Glomerular endothelial cell (primary cell): Measurements from ENCODE around the gene HOXA5. TPM values are rescaled to one million over a fixed set of nuclear protein-coding genes. Genes with fewer than 3 reads are reported as not detected.

ENCODE experiments used
- DNase-seq: peaks from one replicate; pipeline ENCODE4 v3.0.0-alpha.2; 2011; ENCODE audit warnings: low read depth, low spot score; ENCODE audit errors: extremely low read depth
- total RNA-seq: library from RNA; depleted of rRNA; stranded (reverse); fragments of >200 nt; gene quantifications from 2 replicates; pipeline ENCODE4 v1.2.3, GENCODE V29; 2015

HOXA5 gene
- total RNA-seq, 1 donor from 2014 or later, result 34.5 TPM

DNA sequence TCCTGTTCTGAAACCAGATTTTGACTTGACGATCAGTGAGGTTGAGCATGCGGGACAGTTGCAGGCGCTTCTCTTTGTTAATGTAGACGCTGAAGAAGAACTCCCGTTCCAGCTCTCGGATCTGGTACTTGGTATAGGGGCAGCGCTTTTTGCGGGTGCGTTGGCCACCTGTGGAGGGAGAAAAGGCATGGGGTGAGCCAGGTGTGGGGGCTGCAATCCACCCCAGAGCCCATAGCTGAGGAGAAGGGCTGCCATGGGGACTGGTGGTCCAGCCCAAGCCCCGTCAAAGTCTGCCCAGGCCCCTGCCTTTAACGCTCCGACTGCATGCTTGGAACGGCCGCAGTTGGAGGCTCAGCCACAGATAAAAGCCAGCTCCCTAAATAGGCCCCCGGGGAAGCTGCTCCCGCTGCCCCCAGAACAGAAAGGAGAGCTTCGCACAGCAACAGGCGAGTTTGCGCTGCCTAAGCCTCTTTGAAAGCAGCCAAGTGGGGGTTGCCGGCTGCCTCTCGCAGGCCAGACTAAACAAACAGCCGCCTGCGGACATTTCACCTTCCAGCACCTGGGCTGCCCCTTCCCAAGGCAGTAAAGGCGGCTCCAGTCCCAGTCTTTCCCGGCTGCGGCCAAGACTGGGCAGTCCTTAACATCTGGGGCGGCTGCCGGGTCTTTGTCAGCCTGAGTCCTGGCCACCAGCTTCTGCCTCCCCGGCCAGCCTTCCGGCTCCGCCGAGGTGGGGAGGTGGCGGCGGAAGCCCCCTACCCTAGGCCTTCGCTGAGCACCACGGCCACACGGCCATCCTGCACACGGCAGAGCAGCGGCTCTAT lies 39.6 kb upstream of the HOXA5 start:
- DNase-seq, result no peak

GRCh38 chr7:27182285-27182841 lies 38.9 kb upstream of the HOXA5 start:
- no peak for DNase-seq

DNA sequence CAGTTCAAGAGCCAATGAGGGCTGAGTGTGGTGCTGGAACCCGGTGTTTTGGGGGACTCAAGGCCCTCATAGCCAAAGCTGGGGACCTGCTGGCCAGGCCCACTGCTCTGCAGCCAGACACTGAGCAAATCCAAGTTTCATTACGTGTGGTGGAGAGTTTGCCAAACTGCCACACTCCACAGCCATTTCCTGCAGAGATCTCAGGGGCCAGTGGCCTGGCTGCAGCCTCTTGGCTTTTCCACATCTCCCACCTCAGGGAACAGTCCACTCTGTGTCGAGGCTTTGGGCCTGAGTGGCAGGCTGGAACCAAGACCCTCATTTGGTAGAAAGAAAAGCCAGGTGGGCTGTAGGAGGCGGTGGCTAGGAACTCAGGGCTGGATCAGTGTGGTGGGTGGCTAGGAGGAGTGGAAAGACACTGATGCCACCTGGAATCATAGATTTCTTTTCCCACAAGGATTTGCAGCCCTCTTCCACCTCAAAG lies 38.4 kb upstream of the HOXA5 start:
- no peak for DNase-seq

- no peak for DNase-seq
Measured at GRCh38 chr7:27180431-27181420, 37.2 kb upstream of the HOXA5 start.

DNA sequence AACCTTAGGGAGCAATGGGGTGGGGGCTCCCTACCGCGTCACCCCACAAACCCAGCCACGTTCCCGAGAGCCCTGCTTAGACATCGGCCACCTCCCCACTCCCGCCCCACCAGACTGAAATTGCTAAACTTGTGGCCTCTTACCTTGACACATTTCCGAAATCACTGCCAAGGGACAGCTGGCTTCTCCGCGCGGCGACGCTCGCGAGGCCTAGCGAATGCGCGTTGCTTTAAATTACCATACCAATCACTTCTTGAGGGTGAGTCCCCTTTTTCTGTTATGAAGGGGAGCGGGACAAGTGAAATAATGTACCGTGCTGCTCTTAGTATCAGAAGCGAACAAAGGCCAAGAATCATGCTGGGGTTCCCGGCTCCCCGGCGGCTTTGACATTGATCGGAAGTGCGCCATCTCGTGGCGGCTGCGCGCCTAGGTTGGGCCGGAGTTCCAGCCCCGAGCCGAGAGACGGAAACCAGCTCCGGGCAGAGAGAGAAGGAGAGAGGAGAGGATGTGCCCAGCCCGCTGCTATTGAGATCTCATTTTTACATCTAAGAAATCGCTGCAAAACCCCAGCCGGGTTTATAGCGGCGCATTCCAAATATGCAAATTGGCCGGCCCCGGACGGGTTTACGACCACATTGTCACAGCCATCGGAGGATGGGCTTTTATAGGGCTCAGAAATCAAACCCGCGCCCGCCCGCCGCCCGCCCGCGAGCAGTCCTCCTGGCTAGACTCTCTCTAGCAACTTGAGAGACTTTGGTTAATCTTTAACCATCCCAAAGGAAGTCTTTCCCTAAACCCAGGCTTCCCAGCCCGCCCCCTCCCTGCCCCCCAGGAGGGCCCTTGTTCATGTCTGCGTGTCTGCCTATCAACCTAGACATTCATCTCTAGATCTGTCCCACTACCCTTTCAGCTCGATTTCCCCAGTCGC lies 36.3 kb upstream of the HOXA5 start:
- DNase-seq, result no peak

GRCh38 chr7:27179030-27179429 lies 35.5 kb upstream of the HOXA5 start:
- no peak for DNase-seq

- DNase-seq, result no peak
Measured at GRCh38 chr7:27178366-27178765, 34.9 kb upstream of the HOXA5 start.

- DNase-seq, result no peak
Measured at GRCh38 chr7:27177795-27178320, 34.4 kb upstream of the HOXA5 start.

DNA sequence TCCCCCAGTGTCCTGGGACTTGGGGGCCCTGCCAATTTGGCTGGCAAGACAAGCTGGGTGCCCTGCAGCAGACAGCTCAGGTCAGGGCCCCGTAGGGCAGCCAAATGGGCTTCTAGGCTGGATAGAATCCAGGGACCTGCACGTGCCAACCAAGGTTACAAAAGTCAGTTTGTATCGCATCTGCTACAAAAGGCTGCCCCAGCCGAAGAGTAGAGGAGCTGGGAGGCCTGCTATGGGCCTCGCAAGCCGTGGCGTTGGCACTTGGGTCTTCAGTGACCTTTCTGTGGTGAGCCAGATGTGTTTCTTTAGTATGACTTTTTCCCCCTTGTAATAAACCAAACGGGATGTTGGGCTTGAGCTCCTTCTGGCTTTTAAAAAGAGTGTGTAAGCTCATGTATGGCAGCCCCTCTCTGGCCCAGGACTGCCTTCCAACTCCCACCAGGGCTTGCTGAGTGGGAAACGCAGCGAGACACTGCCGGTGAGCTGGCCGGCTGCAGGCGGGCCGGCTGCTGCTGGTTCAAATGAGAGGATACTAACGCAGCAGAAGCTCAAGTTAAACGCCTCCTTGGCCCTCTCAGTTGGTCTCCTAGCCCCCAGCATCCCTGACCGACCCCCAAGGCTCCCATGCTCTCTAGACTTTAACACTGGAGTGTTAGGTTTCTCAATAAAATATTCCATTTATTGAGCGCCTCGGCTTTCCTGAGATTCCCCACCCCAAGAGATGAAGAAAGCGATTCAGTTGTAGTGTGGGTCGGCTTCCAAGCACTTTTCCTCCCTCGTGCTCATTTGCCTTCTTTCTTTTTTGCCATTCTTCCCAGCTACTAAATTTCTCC lies 33.7 kb upstream of the HOXA5 start:
- no peak for DNase-seq

- DNase-seq, result no peak
Measured at GRCh38 chr7:27176524-27176845, 33.0 kb upstream of the HOXA5 start.

DNA sequence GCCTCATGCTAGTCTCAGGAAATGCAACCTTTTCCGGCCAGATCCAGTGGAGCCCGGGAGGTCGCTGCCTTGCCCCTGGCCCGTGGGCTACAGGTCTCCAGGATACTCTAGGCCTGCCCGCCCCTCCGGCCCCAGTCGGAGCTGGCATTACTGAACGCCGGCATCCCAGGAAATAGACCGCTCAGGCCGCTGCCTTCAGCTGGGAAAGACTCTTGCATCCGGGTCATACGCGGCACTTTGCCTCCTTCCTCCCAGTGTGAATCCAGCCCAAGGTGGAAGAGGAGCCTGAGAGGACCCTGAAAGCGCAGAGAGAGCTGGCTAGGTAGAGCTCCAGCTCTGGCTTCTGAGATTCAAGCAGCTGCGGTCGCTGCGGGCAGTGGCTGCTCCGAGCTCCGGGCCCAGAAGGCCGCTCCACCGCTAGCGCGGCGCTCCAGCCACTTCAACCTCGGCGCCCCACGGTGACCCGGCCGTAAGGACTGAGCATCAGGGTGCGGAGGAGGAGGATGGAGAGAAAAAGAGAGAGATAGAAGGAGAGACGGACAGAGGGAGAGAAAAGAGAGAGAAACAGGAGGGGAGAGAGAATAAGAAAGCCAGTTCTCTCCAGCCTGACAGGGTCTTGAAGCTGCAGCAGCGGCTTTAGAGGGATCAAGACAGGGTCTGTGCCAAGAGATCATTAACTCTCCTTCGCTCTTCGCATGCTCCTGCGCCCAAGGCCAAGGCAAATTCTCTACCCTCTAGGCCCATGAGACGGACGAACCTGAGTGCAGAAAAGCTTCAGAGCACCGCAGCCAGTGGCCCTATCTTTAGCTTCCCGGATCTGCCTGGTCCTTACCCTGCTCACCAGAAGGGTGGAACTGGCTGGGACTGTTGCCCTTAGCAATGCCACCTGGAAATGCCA lies 32.4 kb upstream of the HOXA5 start:
- no peak for DNase-seq

DNA sequence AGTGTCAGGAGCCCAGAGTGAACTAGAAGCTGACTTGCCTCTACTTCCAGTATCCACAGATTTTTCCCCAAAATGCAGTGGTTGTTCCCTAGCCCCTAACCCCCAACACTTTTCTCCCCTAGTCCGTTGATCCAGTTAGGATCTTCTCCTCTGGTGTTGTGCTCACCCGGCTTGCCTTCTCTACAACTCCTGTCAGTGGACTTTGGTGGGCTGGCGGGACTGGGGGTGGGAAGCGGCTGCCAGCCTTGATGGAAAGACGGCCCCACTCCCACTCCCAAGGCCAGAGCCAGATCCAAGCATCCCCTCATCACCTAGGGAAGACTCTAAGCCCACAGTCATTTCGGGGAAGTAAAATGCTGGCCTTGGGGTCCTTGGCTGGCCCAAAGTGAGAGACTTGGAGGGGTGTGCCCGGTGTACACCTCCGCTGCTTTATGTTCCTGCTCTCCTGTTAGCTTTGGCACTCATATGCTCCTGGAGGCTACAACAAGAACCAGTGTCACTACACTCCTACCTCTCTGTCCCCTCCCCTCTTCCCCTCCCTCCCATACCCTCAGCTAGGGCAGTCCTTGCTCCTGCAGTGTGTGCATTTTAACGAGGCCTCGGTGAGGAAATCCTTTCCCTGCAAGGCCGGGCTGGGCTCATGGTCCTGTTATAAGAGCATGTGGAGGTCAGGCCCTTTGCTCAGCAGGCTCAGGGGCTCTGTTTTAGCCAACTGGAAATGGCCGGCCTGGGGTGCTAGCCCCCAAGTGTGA lies 31.6 kb upstream of the HOXA5 start:
- no peak for DNase-seq

GRCh38 chr7:27173956-27174873 lies 30.7 kb upstream of the HOXA5 start, which contains the start of gene HOXA10:
TSS of gene HOXA10 (minus strand) at chr7:27174320. CDS start at chr7:27174306, 14 bp downstream.
- no peak for DNase-seq

GRCh38 chr7:27173511-27173955 lies 30.1 kb upstream of the HOXA5 start:
- DNase-seq, result no peak

- no peak for DNase-seq
Measured at GRCh38 chr7:27172823-27173510, 29.5 kb upstream of the HOXA5 start.
